T-cell (primary cell): ENCODE measurements around the gene BAIAP2. TPM values are rescaled to one million over a fixed set of nuclear protein-coding genes. Genes with fewer than 3 reads are reported as not detected.

Experiments
- ATAC-seq, 4 experiments: fragments of 200-7000 bp in 3 of 4; fragments of 150-1000 bp in 1 of 4; cut with Tn5 transposase; replicated peaks in 1 of 4; 1 replicate in 3 of 4; 2 replicates in 1 of 4; pipeline ENCODE4 v1.10.0; 2021; ENCODE audit warnings: moderate library complexity in 3 of 4, mild to moderate bottlenecking in 2 of 4, moderate number of reproducible peaks in 1 of 4
- CTCF ChIA-PET, 2 donors: fragments of 300-600 bp; sonication (Branson Sonifier 250); formaldehyde crosslinking; loops; one replicate each; lab custom pipeline; 2022; ENCODE audit warnings: antibody characterized with exemption in 2 of 2; lab: Charles Lee
- POLR2A ChIA-PET, 2 donors: fragments of 300-600 bp; sonication (Branson Sonifier 250); formaldehyde crosslinking; loops; one replicate each; lab custom pipeline; 2022; ENCODE audit warnings: antibody characterized with exemption in 2 of 2; lab: Charles Lee
- DNase-seq, 35 experiments: peaks; one replicate each; pipeline versions ENCODE4 v3.0.0 to v3.0.0-alpha.2; 2013 to 2023
- H3K27ac ChIP-seq: one replicate; pipeline ENCODE4 v1.5.1; 2013; ENCODE audit warnings: low read length
- H3K27me3 ChIP-seq, 2 experiments: replicated peaks in 1 of 2; 1 replicate in 1 of 2; 2 replicates in 1 of 2; pipeline versions ENCODE4 v1.6.1 to v1.7.0; 2013; ENCODE audit warnings: low read length in 1 of 2, mixed read lengths in 1 of 2; ENCODE audit not compliant: control insufficient read depth in 2 of 2, insufficient read depth in 2 of 2; ENCODE audit errors: extremely low read depth in 1 of 2
- H3K36me3 ChIP-seq, 2 donors: 1 replicate in 1 of 2; 2 replicates in 1 of 2; pipeline versions ENCODE4 v1.6.1 to v1.7.0; 2013; ENCODE audit warnings: low read length in 1 of 2; ENCODE audit not compliant: control insufficient read depth in 2 of 2, insufficient read depth in 1 of 2; ENCODE audit errors: extremely low read depth in 1 of 2
- H3K4me1 ChIP-seq, 2 experiments: 1 replicate in 1 of 2; 2 replicates in 1 of 2; pipeline versions ENCODE4 v1.6.1 to v1.7.0; 2013; ENCODE audit warnings: low read length in 2 of 2, mixed read lengths in 1 of 2; ENCODE audit not compliant: insufficient read depth in 2 of 2, control insufficient read depth in 1 of 2; ENCODE audit errors: extremely low read depth in 1 of 2
- H3K4me3 ChIP-seq, 2 donors: 1 replicate in 1 of 2; 2 replicates in 1 of 2; pipeline versions ENCODE4 v1.5.1 to v1.7.0; 2013; ENCODE audit warnings: mild to moderate bottlenecking in 2 of 2, low read length in 1 of 2, moderate library complexity in 1 of 2; ENCODE audit not compliant: control insufficient read depth in 1 of 2; ENCODE audit errors: extremely low read depth in 1 of 2
- H3K9me3 ChIP-seq: 2 replicates; pipeline ENCODE4 v1.7.0; 2013
- H3K27ac Mint-ChIP-seq, 2 donors: one replicate each; pipeline ENCODE4 v1.8.0; 2020 to 2021; ENCODE audit warnings: mild to moderate bottlenecking in 2 of 2, mixed read lengths in 2 of 2
- H3K27me3 Mint-ChIP-seq, 2 donors: one replicate each; pipeline ENCODE4 v1.8.0; 2021 to 2022; ENCODE audit warnings: mixed read lengths in 2 of 2
- H3K36me3 Mint-ChIP-seq: one replicate; pipeline ENCODE4 v1.8.0; 2021; ENCODE audit warnings: mixed read lengths
- H3K4me1 Mint-ChIP-seq, 3 donors: one replicate each; pipeline ENCODE4 v1.8.0; 2020 to 2022; ENCODE audit warnings: mixed read lengths in 3 of 3, mild to moderate bottlenecking in 1 of 3
- H3K4me3 Mint-ChIP-seq, 3 donors: one replicate each; pipeline ENCODE4 v1.8.0; 2020 to 2022; ENCODE audit warnings: mild to moderate bottlenecking in 3 of 3, mixed read lengths in 3 of 3, moderate library complexity in 3 of 3
- H3K9me3 Mint-ChIP-seq, 3 donors: one replicate each; pipeline ENCODE4 v1.8.0; 2020 to 2022; ENCODE audit warnings: mixed read lengths in 3 of 3
- WGBS: methylation state at CpG from one replicate; pipeline ENCODE4 v1.1.5; 2013; ENCODE audit warnings: missing lambda C conversion rate; ENCODE audit not compliant: insufficient coverage; 5-methylcytosine and 5-hydroxymethylcytosine counted together
- total RNA-seq, 35 experiments: library from RNA in 6 of 35; stranded (reverse) in 6 of 35; fragments of 120-200 nt in 1 of 35; gene quantifications; one replicate each; pipeline versions ENCODE4 v1.2.1 to v1.2.4 and lab custom pipeline; 2013 to 2026

Gene BAIAP2
- total RNA-seq, 5 donors from 2014 or later (not counting 1 experiment from before 2014, with no cell fraction given) = 6.3 to 12.0 (median 10.1) TPM

DNA sequence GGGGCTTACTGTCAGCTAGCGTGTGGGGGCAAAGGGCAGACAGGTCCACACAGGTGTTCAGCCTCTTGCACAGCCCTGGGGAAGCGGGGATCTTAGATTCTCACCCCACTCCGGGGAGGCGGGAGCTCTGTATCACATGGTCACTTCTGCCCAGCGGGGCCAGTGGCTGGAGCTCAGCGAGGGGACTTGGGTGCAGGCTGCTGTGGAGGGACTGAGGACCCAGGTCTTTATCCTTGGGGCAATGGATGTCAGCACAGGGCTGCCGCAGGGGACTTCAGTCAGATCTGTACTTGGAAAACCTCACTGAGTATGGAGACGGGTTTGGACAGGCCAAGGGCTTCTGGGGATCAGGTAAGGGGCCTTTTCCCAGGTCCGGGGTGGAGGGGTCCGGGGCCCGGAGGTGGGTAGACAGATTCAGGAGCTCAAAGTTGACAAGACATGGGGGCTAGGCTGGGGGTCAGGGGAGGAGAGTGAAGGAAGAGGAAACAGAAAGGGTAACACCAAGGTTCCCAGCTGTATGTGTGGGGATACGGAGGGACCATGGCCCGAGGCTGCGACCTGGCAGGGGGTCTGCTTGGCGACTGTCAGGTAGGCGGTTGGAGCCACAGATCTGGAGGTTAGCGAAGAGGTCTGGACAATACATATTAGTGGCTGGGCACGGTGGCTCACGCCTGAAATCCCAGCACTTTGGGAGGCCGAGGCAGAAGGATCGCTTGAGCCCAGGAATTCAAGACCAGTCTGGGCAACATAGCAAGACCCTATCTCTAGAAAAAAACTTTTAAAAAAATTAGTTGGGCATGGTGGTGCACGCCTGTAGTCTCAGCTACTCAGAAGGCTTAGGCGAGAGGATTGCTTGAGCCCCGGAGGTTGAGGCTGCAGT is 15.1 kb upstream of the BAIAP2 start:
- no peak for DNase-seq

DNA sequence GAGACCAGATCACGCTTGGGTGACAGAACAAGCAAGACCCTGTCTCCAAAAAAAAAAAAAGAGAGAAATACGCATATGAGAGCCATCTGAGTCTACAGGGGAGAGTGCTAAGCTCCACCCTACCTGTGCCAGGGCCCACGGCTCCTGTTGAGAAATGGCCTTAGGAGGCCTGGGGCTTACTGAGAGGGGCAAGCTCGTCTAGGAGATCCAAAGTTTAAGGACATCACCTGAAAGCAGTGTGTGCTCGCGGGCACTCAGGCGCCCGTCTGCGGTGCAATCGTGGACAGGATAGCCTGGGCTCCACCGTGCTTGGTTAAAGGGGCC is 14.5 kb upstream of the BAIAP2 start:
- Histone ChIP-seq H3K36me3 (peaks cover 0 to 3% of the 10 kb centered on the region in 2 donors), H3K9me3 (no peaks in the 10 kb centered on the region), H3K27ac (no peak overlapping the region), H3K27me3 (peaks cover 0 to 13% of the 10 kb centered on the region in 2 experiments), H3K4me3 (no peak overlapping the region), H3K4me1 (peaks cover 7 to 48% of the 10 kb centered on the region in 2 experiments)
- H3K27ac Mint-ChIP-seq = peak overlapping the region; percentile 97
- whole genome bisulfite sequencing = 96% methylated on average over 11 of the region's 11 CpGs
- no peak overlapping the region for H3K4me3 Mint-ChIP-seq
- H3K4me1 Mint-ChIP-seq = peaks cover 38 to 42% (median 41%) of the 10 kb centered on the region in 3 donors
- POLR2A ChIA-PET = interaction anchor here in 1 of 2 donors (0.6 kb wide), 1 partner anchor 8 kb away, joined by 6 read pairs; no protein-coding TSS in a partner anchor
- DNase-seq (no peak), ATAC-seq (no peak)
- H3K9me3 Mint-ChIP-seq = peaks cover 0 to 4% (median 0%) of the 10 kb centered on the region in 3 donors
- no peaks in the 10 kb centered on the region for H3K36me3 Mint-ChIP-seq
- no peaks in the 10 kb centered on the region for H3K27me3 Mint-ChIP-seq
- CTCF ChIA-PET = interaction anchor here in 1 of 2 donors (0.6 to 0.7 kb wide), 2 partner anchors 39 to 85 kb away, joined by 5 to 6 read pairs; no protein-coding TSS in a partner anchor

More for the DNA sequence above, 15.1 kb upstream of the BAIAP2 start:
- CTCF ChIA-PET = interaction anchor here in 1 of 2 donors (0.6 to 0.7 kb wide), 2 partner anchors 39 to 86 kb away, joined by 5 to 6 read pairs; no protein-coding TSS in a partner anchor
- Histone ChIP-seq H3K27me3 (peaks cover 0 to 8% of the 10 kb centered on the region in 2 experiments), H3K27ac (no peak overlapping the region), H3K4me3 (no peak overlapping the region), H3K36me3 (peaks cover 0 to 3% of the 10 kb centered on the region in 2 donors), H3K4me1 (peaks cover 7 to 48% of the 10 kb centered on the region in 2 experiments), H3K9me3 (no peaks in the 10 kb centered on the region)
- ATAC-seq = no peak
- peak overlapping the region; percentile 97 for H3K27ac Mint-ChIP-seq
- POLR2A ChIA-PET = interaction anchor here in 1 of 2 donors (0.6 kb wide), 1 partner anchor 9 kb away, joined by 6 read pairs; no protein-coding TSS in a partner anchor
- H3K4me3 Mint-ChIP-seq = peak overlapping the region in 2 of 3 donors; percentile 13 to 37
- peaks cover 38 to 42% (median 41%) of the 10 kb centered on the region in 3 donors for H3K4me1 Mint-ChIP-seq
- H3K36me3 Mint-ChIP-seq = no peaks in the 10 kb centered on the region
- H3K27me3 Mint-ChIP-seq = no peaks in the 10 kb centered on the region
- peaks cover 0 to 4% (median 0%) of the 10 kb centered on the region in 3 donors for H3K9me3 Mint-ChIP-seq
- WGBS = 88% methylated on average over 20 of the region's 24 CpGs

- Histone ChIP-seq H3K4me3 (no peak overlapping the region), H3K27ac (no peak overlapping the region), H3K9me3 (no peaks in the 10 kb centered on the region), H3K36me3 (peaks cover 0 to 3% of the 10 kb centered on the region in 2 donors), H3K4me1 (peaks cover 7 to 48% of the 10 kb centered on the region in 2 experiments), H3K27me3 (peaks cover 0 to 16% of the 10 kb centered on the region in 2 experiments)
- ChIA-PET CTCF (interaction anchor here in 1 of 2 donors (0.6 to 0.7 kb wide), 2 partner anchors 38 to 85 kb away, joined by 5 to 6 read pairs; no protein-coding TSS in a partner anchor), POLR2A (interaction anchor here in 1 of 2 donors (0.5 kb wide), 1 partner anchor 691 kb away, joined by 3 read pairs; no protein-coding TSS in a partner anchor)
- peaks cover 38 to 42% (median 39%) of the 10 kb centered on the region in 3 donors for H3K4me1 Mint-ChIP-seq
- H3K36me3 Mint-ChIP-seq = no peaks in the 10 kb centered on the region
- no peak for DNase-seq
- 90% methylated on average over 17 of the region's 24 CpGs for WGBS
- no peak for ATAC-seq
- H3K9me3 Mint-ChIP-seq = no peaks in the 10 kb centered on the region
- no peak overlapping the region for H3K27ac Mint-ChIP-seq
- no peaks in the 10 kb centered on the region for H3K27me3 Mint-ChIP-seq
- no peak overlapping the region for H3K4me3 Mint-ChIP-seq
These were observed 14.0 kb upstream of the BAIAP2 start for GRCh38 chr17:81020767-81021497.

- Histone ChIP-seq H3K4me1 (peaks cover 7 to 48% of the 10 kb centered on the region in 2 experiments), H3K27ac (no peak overlapping the region), H3K9me3 (no peaks in the 10 kb centered on the region), H3K4me3 (no peak overlapping the region), H3K36me3 (peaks cover 0 to 3% of the 10 kb centered on the region in 2 donors), H3K27me3 (peaks cover 0 to 23% of the 10 kb centered on the region in 2 experiments)
- Mint-ChIP-seq H3K36me3 (no peaks in the 10 kb centered on the region), H3K4me3 (no peak overlapping the region), H3K4me1 (peaks cover 34 to 39% (median 35%) of the 10 kb centered on the region in 3 donors), H3K27ac (no peak overlapping the region), H3K9me3 (no peaks in the 10 kb centered on the region), H3K27me3 (peaks cover 6% of the 10 kb centered on the region in 2 donors)
- WGBS = 93% methylated on average over 10 of the region's 19 CpGs
- POLR2A ChIA-PET = interaction anchor here in 1 of 2 donors (0.5 kb wide), 1 partner anchor 690 kb away, joined by 3 read pairs; no protein-coding TSS in a partner anchor
- ATAC-seq (no peak), DNase-seq (no peak)
- CTCF ChIA-PET = no interaction called here
These were observed 13.2 kb upstream of the BAIAP2 start for GRCh38 chr17:81021531-81022343.

DNA sequence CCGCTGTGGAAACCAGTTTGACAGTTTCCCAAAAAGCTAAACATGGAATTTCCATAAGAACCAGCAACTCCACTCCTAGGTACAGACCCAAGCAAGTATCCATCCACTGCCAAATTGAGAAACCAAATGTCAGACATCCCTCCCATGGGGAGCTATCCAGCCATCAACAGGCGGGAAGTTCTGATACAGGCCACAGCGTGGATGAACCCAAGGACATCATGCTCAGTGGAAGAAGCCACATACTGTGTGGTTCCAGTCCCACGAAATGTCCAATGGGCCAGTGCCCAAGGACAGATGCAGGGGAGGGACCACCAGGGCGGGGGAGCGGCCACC is 12.6 kb upstream of the BAIAP2 start:
- Mint-ChIP-seq H3K36me3 (no peaks in the 10 kb centered on the region), H3K9me3 (peaks cover 0 to 2% (median 0%) of the 10 kb centered on the region in 3 donors), H3K4me1 (peaks cover 32 to 35% (median 33%) of the 10 kb centered on the region in 3 donors), H3K4me3 (no peak overlapping the region), H3K27ac (no peak overlapping the region), H3K27me3 (peaks cover 8 to 10% of the 10 kb centered on the region in 2 donors)
- POLR2A ChIA-PET = no interaction called here
- ATAC-seq = no peak
- Histone ChIP-seq H3K36me3 (peaks cover 0 to 3% of the 10 kb centered on the region in 2 donors), H3K9me3 (no peaks in the 10 kb centered on the region), H3K4me3 (no peak overlapping the region), H3K4me1 (peaks cover 5 to 43% of the 10 kb centered on the region in 2 experiments), H3K27ac (no peak overlapping the region), H3K27me3 (peaks cover 0 to 29% of the 10 kb centered on the region in 2 experiments)
- 89% methylated on average over 3 of the region's 6 CpGs for WGBS
- DNase-seq = no peak
- CTCF ChIA-PET = no interaction called here
